Stimulated activated CD8-positive, alpha-beta memory T cell treated with anti-CD3 and anti-CD28 coated beads, Interleukin-7, amount 100 ng/mL, for 4 hours (primary cell): Measurements from ENCODE around the gene PARD3.

ENCODE experiments used
- DNase-seq, 2 donors: peaks; one replicate each; pipeline ENCODE4 v3.0.0-alpha.2; 2020; ENCODE audit warnings: low read depth in 2 of 2

The PARD3 gene

GRCh38 chr10:34499612-34500279 lies 315.4 kb downstream of the PARD3 start:
- no peak for DNase-seq

GRCh38 chr10:34498821-34499220 lies 316.3 kb downstream of the PARD3 start:
- no peak for DNase-seq

- no peak for DNase-seq
Measured at GRCh38 chr10:34495938-34496337, 319.2 kb downstream of the PARD3 start.

GRCh38 chr10:34494012-34494411 lies 321.1 kb downstream of the PARD3 start:
- no peak for DNase-seq

- DNase-seq, result no peak
Measured at GRCh38 chr10:34492081-34492480, 323.0 kb downstream of the PARD3 start.

GRCh38 chr10:34491678-34492077 lies 323.4 kb downstream of the PARD3 start:
- no peak for DNase-seq

GRCh38 chr10:34489973-34490745 lies 324.9 kb downstream of the PARD3 start:
- no peak for DNase-seq

GRCh38 chr10:34489411-34489810 lies 325.7 kb downstream of the PARD3 start:
- no peak for DNase-seq

GRCh38 chr10:34488476-34489130 lies 326.5 kb downstream of the PARD3 start:
- no peak for DNase-seq

GRCh38 chr10:34486008-34486407 lies 329.1 kb downstream of the PARD3 start:
- no peak for DNase-seq

GRCh38 chr10:34484164-34484563 lies 330.9 kb downstream of the PARD3 start:
- DNase-seq, result no peak

- no peak for DNase-seq
Measured at GRCh38 chr10:34480345-34480744, 334.8 kb downstream of the PARD3 start.

GRCh38 chr10:34479520-34480179 lies 335.4 kb downstream of the PARD3 start:
- DNase-seq, result no peak

GRCh38 chr10:34477249-34477648 lies 337.8 kb downstream of the PARD3 start:
- no peak for DNase-seq

GRCh38 chr10:34476608-34477007 lies 338.5 kb downstream of the PARD3 start:
- no peak for DNase-seq

- no peak for DNase-seq
Measured at GRCh38 chr10:34475786-34476185, 339.3 kb downstream of the PARD3 start.

- no peak for DNase-seq
Measured at GRCh38 chr10:34475274-34475646, 339.8 kb downstream of the PARD3 start.

GRCh38 chr10:34474555-34475273 lies 340.4 kb downstream of the PARD3 start:
- DNase-seq, result no peak

GRCh38 chr10:34474009-34474376 lies 341.1 kb downstream of the PARD3 start:
- DNase-seq, result no peak

- no peak for DNase-seq
Measured at GRCh38 chr10:34473174-34474008, 341.7 kb downstream of the PARD3 start.

- DNase-seq, result no peak
Measured at GRCh38 chr10:34470307-34470706, 344.8 kb downstream of the PARD3 start.
